Gastrocnemius medialis (tissue), 4 donors: ENCODE results near the gene CHI3L2.

Experiments used
- POLR2A ChIP-seq, 2 donors: fragments of 450-650 bp; IDR thresholded peaks; one replicate each; pipeline ENCODE4 v1.6.1; 2017; ENCODE audit warnings: antibody characterized with exemption in 2 of 2, mild to moderate bottlenecking in 2 of 2, moderate library complexity in 2 of 2
- TF ChIP-seq, protein P1 (sequence below), 5 experiments: fragments of 450-650 bp in 3 of 5; fragments of 200-600 bp in 2 of 5; sonication (generic) in 2 of 5; IDR thresholded peaks in 4 of 5; conservative IDR thresholded peaks in 1 of 5; 1 replicate in 4 of 5; 2 replicates in 1 of 5; pipeline ENCODE4 v1.5.1; 2016 to 2019; ENCODE audit warnings: antibody characterized with exemption in 5 of 5, mild to moderate bottlenecking in 3 of 5, moderate library complexity in 3 of 5

DNA sequence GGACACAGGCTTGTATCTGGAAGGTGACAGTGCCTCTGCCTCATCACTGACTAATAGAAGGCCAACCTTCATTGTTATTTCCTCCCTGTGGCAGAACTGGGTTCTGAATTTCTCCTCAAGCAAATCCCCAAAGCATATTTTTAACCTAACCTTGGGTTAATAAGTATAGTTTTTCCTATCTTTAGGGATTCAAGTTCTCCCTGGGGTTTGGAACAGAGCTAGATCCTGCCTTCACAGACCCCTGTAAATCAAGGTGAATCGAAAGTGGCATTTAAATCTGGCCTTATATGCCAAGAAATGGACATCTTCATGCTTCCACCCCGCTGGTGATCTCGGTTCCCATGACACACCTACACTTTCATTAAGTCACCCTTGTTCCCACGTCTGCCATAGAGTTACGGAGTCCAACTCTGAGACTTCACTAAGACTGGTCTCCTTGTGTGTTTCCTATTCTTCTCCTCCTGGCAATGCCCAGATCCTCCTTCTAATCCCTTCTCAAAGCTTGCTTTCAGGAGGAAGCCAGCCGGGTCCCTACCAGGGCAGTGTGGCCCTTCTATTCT, 4.3 kb upstream of the CHI3L2 start:
- TF ChIP-seq, protein P1, sequence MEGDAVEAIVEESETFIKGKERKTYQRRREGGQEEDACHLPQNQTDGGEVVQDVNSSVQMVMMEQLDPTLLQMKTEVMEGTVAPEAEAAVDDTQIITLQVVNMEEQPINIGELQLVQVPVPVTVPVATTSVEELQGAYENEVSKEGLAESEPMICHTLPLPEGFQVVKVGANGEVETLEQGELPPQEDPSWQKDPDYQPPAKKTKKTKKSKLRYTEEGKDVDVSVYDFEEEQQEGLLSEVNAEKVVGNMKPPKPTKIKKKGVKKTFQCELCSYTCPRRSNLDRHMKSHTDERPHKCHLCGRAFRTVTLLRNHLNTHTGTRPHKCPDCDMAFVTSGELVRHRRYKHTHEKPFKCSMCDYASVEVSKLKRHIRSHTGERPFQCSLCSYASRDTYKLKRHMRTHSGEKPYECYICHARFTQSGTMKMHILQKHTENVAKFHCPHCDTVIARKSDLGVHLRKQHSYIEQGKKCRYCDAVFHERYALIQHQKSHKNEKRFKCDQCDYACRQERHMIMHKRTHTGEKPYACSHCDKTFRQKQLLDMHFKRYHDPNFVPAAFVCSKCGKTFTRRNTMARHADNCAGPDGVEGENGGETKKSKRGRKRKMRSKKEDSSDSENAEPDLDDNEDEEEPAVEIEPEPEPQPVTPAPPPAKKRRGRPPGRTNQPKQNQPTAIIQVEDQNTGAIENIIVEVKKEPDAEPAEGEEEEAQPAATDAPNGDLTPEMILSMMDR (IDR thresholded peaks at IDR 0.05 in 4 of 5, conservative IDR thresholded peaks at IDR 0.05 in 1 of 5): no peak
- TF ChIP-seq POLR2A (IDR thresholded peaks at IDR 0.05): no peak
